K562 (cell line): ENCODE measurements around the gene RRAS. TPM values are rescaled to one million over a fixed set of nuclear protein-coding genes. Genes with fewer than 3 reads are reported as not detected.

ENCODE experiments used
- ATF7 ChIP-seq: fragments of 450-650 bp; IDR thresholded peaks from 2 replicates; pipeline ENCODE4 v1.7.1; 2014; ENCODE audit warnings: mild to moderate bottlenecking, moderate library complexity
- BRF2 ChIP-seq: IDR thresholded peaks from 3 replicates; pipeline ENCODE4 v1.6.1; 2011; ENCODE audit warnings: borderline replicate concordance, mild to moderate bottlenecking; ENCODE audit not compliant: insufficient read length, insufficient read depth
- CEBPZ ChIP-seq: fragments of 150-350 bp; IDR thresholded peaks from 2 replicates; pipeline ENCODE4 v1.6.1; 2014; ENCODE audit warnings: low read depth, mild to moderate bottlenecking, low read length, borderline replicate concordance
- DDX20 ChIP-seq: fragments of 450-650 bp; IDR thresholded peaks from 2 replicates; pipeline ENCODE4 v1.6.1; 2016; ENCODE audit warnings: missing genetic modification characterization, low read depth, mild to moderate bottlenecking, missing compliant biosample characterization, moderate library complexity
- ESRRA ChIP-seq: fragments of 450-650 bp; IDR thresholded peaks from 2 replicates; pipeline ENCODE4 v1.6.1; 2014; ENCODE audit warnings: low read depth, mild to moderate bottlenecking, moderate library complexity, borderline replicate concordance
- HDAC3 ChIP-seq: fragments of 450-650 bp; IDR thresholded peaks from 2 replicates; pipeline ENCODE4 v1.6.1; 2018; ENCODE audit warnings: borderline replicate concordance, mild to moderate bottlenecking, moderate library complexity; ENCODE audit not compliant: partially characterized antibody
- HMG20A ChIP-seq: fragments of 450-650 bp; formaldehyde crosslinking; conservative IDR thresholded peaks from 2 replicates; pipeline ENCODE4 v1.4.0; 2020; ENCODE audit warnings: mild to moderate bottlenecking, mixed read lengths
- MAX ChIP-seq: sonication (generic); formaldehyde crosslinking; IDR thresholded peaks from 2 replicates; pipeline ENCODE4 v1.9.0; 2022; ENCODE audit warnings: mild to moderate bottlenecking, missing genetic modification reagents
- MAZ ChIP-seq, 2 experiments: fragments of 450-650 bp in 1 of 2; sonication (generic) in 1 of 2; formaldehyde crosslinking; IDR thresholded peaks in 1 of 2; conservative IDR thresholded peaks in 1 of 2; 2 replicates each; pipeline versions ENCODE4 v1.4.0 to v1.5.0; 2020; ENCODE audit warnings: mild to moderate bottlenecking in 1 of 2, missing genetic modification reagents in 1 of 2
- MEF2A ChIP-seq: IDR thresholded peaks from 2 replicates; pipeline ENCODE4 v1.6.1; 2011; ENCODE audit warnings: low read depth, mild to moderate bottlenecking, low read length, moderate library complexity; ENCODE audit not compliant: control insufficient read depth
- MTF1 ChIP-seq: fragments of 250-450 bp; sonication (Bioruptor Pico); IDR thresholded peaks from 2 replicates; pipeline ENCODE4 v1.9.0; 2021; ENCODE audit warnings: moderate library complexity, mild to moderate bottlenecking, inconsistent platforms, borderline replicate concordance
- NEUROD1 ChIP-seq: fragments of 150-350 bp; IDR thresholded peaks from 2 replicates; pipeline ENCODE4 v1.6.1; 2014; ENCODE audit warnings: borderline replicate concordance, low read length, low read depth; ENCODE audit not compliant: partially characterized antibody
- NFXL1 ChIP-seq: fragments of 450-650 bp; formaldehyde crosslinking; IDR thresholded peaks from 2 replicates; pipeline ENCODE4 v1.4.0; 2021; ENCODE audit warnings: mild to moderate bottlenecking
- NRF1 ChIP-seq, 2 experiments: fragments of 450-650 bp; IDR thresholded peaks in 1 of 2; conservative IDR thresholded peaks in 1 of 2; 2 replicates each; pipeline ENCODE4 v1.6.1; 2014; ENCODE audit warnings: mild to moderate bottlenecking in 2 of 2
- PHTF2 ChIP-seq: fragments of 250-450 bp; sonication (Bioruptor Pico); IDR thresholded peaks from 2 replicates; pipeline ENCODE4 v1.5.0; 2021; ENCODE audit warnings: mild to moderate bottlenecking
- SIRT6 ChIP-seq: IDR thresholded peaks from one replicate; pipeline ENCODE4 v1.6.1; 2012; ENCODE audit warnings: low read depth, mild to moderate bottlenecking, control low read depth, inconsistent platforms, low read length, moderate library complexity
- SMAD4 ChIP-seq: fragments of 250-450 bp; sonication (Bioruptor Pico); conservative IDR thresholded peaks from 2 replicates; pipeline ENCODE4 v1.8.0; 2021; ENCODE audit warnings: inconsistent platforms, mild to moderate bottlenecking, moderate library complexity
- ZFP36 ChIP-seq: fragments of 150-350 bp; IDR thresholded peaks from 2 replicates; pipeline ENCODE4 v1.6.1; 2018; ENCODE audit warnings: low read length, low read depth; ENCODE audit not compliant: partially characterized antibody
- ZNF282 ChIP-seq: sonication (generic); formaldehyde crosslinking; IDR thresholded peaks from 2 replicates; pipeline ENCODE4 v1.8.1; 2023; ENCODE audit warnings: missing genetic modification reagents
- ZNF740 ChIP-seq, 3 experiments: fragments of 200-800 bp in 1 of 3; sonication (Bioruptor generic) in 1 of 3; sonication (generic) in 1 of 3; formaldehyde crosslinking in 1 of 3; IDR thresholded peaks; 2 replicates each; pipeline versions ENCODE4 v1.6.1 to v1.8.0; 2016 to 2022; ENCODE audit warnings: mild to moderate bottlenecking in 2 of 3, missing compliant biosample characterization in 2 of 3, missing genetic modification characterization in 2 of 3, missing genetic modification reagents in 1 of 3
- polyA plus RNA-seq, 8 experiments: library from polyadenylated mRNA; depleted of rRNA in 4 of 8; stranded (reverse) in 5 of 8; unstranded in 3 of 8; fragments of >200 nt; fragmentation: Nextera tagmentation in 2 of 8; fragmentation: Illumina TruSeq in 1 of 8; extraction: Ambion mirVana in 2 of 8; extraction: Trizol in 1 of 8; gene quantifications; 2 replicates each; pipeline versions ENCODE4 v1.2.1 to v1.2.3, GENCODE V29; 2011 to 2014; ENCODE audit warnings: inconsistent platforms in 1 of 8, missing spikeins in 1 of 8
- total RNA-seq, 7 experiments: library from RNA; depleted of rRNA in 6 of 7; stranded (reverse); fragments of >200 nt in 6 of 7; fragmentation: Illumina TruSeq in 2 of 7; extraction: Trizol in 2 of 7; gene quantifications; 2 replicates each; pipeline versions ENCODE4 v1.2.1 to v1.2.3, GENCODE V29; 2011 to 2021; ENCODE audit warnings: low replicate concordance in 1 of 7

Gene RRAS
- total and polyA plus RNA-seq, 9 of the 15 experiments (the other 6 are each of a cell fraction or from before 2014, with no cell fraction given), result 0.70 to 17.3 (median 8.2) TPM

- TF ChIP-seq MAZ (CRISPR knock-in tag; conservative IDR thresholded peaks at IDR 0.05 in 1 of 2, IDR thresholded peaks at IDR 0.05 in 1 of 2) (peak; percentile 42 to 60), ESRRA (peak; percentile 34; the same call in 1 of the 2 replicates), MTF1 (CRISPR knock-in tag) (no peak), NFXL1 (no peak), PHTF2 (CRISPR knock-in tag) (no peak), ATF7 (peak; percentile 54; the same call in 1 of the 2 replicates), DDX20 (tag) (no peak), NRF1 (conservative IDR thresholded peaks at IDR 0.05 in 1 of 2, IDR thresholded peaks at IDR 0.05 in 1 of 2) (peak; percentile 33 to 45; a peak in 3 of 4 replicates), ZNF282 (no peak), SIRT6 (no peak), HMG20A (CRISPR knock-in tag) (no peak), MAX (CRISPR knock-in tag) (peak; percentile 87), HDAC3 (no peak), ZNF740 (CRISPR knock-in tag; IDR thresholded peaks at IDR 0.05) (peak; percentile 68; the same call in 1 of the 2 replicates), ZNF740 (tag; IDR thresholded peaks at IDR 0.05) (peak in 1 of 2 experiments; percentile 56; a peak in 1 of 4 replicates), MEF2A (no peak), NEUROD1 (no peak), BRF2 (no peak), ZFP36 (no peak), SMAD4 (peak; percentile 33; the same call in 1 of the 2 replicates), CEBPZ (no peak)
Measured at GRCh38 chr19:49590071-49590970, 49.6 kb downstream of the RRAS start (continued).
